ENCODE results near the gene CAST. TPM values are rescaled to one million over a fixed set of nuclear protein-coding genes. Genes with fewer than 3 reads are reported as not detected.
A peak's percentile ranks its signal among the peaks of the same experiment; 100 is the strongest.

Gene CAST
- total RNA-seq, 1 experiment from 2014 or later: 52.3 TPM

- H3K79me2 ChIP-seq (ENCODE audit: insufficient read depth, low read length): no peaks in the 10 kb centered on the region
Measured at GRCh38 chr5:96702503-96703383, 40.6 kb downstream of the CAST start.

More at GRCh38 chr5:96702503-96703383, 40.6 kb downstream of the CAST start:
- Mint-ChIP-seq H3K36me3 (ENCODE audit: insufficient read depth in 1 of 3, low read depth in 3 of 3) (no peaks in the 10 kb centered on the region), H3K9me3 (no peaks in the 10 kb centered on the region), H3K27me3 (ENCODE audit: low read depth) (peaks cover 11% of the 10 kb centered on the region), H3K4me3 (peak overlapping the region; percentile 84 to 86), H3K4me1 (peaks cover 18 to 23% of the 10 kb centered on the region in 2 experiments), H3K27ac (peak overlapping the region; percentile 63 to 94 (median 75); a peak in 5 of 7 replicates)
- Histone ChIP-seq H3K4ac (ENCODE audit: low read depth, low read length) (no peak overlapping the region), H4K5ac (ENCODE audit: insufficient read length, low read depth, low read length) (no peak overlapping the region), H3K79me1 (ENCODE audit: insufficient read depth, low read depth, low read length, poor library complexity, severe bottlenecking) (no peaks in the 10 kb centered on the region), H2BK5ac (ENCODE audit: insufficient read length, low read length) (no peak overlapping the region), H3T11ph (ENCODE audit: low read length) (no peak overlapping the region), H3K27me3 (ENCODE audit: insufficient read depth, low read length) (no peaks in the 10 kb centered on the region), H3K4me1 (ENCODE audit: insufficient read depth, low read length) (peaks cover 3% of the 10 kb centered on the region; the same call in 1 of the 2 replicates), H3K14ac (ENCODE audit: insufficient read depth, low read length) (peak overlapping the region; percentile 87), H2AK5ac (ENCODE audit: insufficient read length, low read length) (no peak overlapping the region), H2BK15ac (ENCODE audit: low read depth, low read length) (no peak overlapping the region), H2BK20ac (ENCODE audit: low read depth, low read length, poor library complexity, severe bottlenecking) (no peak overlapping the region), H4K8ac (replicated peaks; ENCODE audit: insufficient read length, low read depth, low read length) (no peak overlapping the region), H4K91ac (ENCODE audit: insufficient read length, low read depth, low read length) (no peak overlapping the region), H2BK120ac (ENCODE audit: low read depth, low read length, poor library complexity, severe bottlenecking) (no peak overlapping the region), H3K18ac (ENCODE audit: insufficient read length, low read depth, low read length) (peak overlapping the region; percentile 88), H3K4me2 (ENCODE audit: insufficient read depth, insufficient read length, low read length) (peak overlapping the region; percentile 85), H3K27ac (ENCODE audit: insufficient read length, low read depth, low read length) (no peak overlapping the region), H3K23me2 (ENCODE audit: insufficient read length, low read depth, low read length, poor library complexity, severe bottlenecking) (peaks cover 7% of the 10 kb centered on the region), H4K20me1 (ENCODE audit: control insufficient read depth, insufficient read depth, insufficient read length) (no peaks in the 10 kb centered on the region), H2AFZ (ENCODE audit: low read length) (no peak overlapping the region), H3K9me3 (ENCODE audit: control insufficient read depth, low read depth, low read length) (no peaks in the 10 kb centered on the region), H3K56ac (ENCODE audit: insufficient read length, low read depth, low read length) (no peak overlapping the region), H3K23ac (ENCODE audit: insufficient read length, low read depth, low read length) (no peak overlapping the region), H3K9ac (ENCODE audit: extremely low read depth, insufficient read length, low read length) (peak overlapping the region; percentile 53), H2BK12ac (ENCODE audit: insufficient read length, low read depth, low read length) (no peak overlapping the region)
- peak; percentile 74 for DNase-seq
- TF ChIP-seq, protein P1, sequence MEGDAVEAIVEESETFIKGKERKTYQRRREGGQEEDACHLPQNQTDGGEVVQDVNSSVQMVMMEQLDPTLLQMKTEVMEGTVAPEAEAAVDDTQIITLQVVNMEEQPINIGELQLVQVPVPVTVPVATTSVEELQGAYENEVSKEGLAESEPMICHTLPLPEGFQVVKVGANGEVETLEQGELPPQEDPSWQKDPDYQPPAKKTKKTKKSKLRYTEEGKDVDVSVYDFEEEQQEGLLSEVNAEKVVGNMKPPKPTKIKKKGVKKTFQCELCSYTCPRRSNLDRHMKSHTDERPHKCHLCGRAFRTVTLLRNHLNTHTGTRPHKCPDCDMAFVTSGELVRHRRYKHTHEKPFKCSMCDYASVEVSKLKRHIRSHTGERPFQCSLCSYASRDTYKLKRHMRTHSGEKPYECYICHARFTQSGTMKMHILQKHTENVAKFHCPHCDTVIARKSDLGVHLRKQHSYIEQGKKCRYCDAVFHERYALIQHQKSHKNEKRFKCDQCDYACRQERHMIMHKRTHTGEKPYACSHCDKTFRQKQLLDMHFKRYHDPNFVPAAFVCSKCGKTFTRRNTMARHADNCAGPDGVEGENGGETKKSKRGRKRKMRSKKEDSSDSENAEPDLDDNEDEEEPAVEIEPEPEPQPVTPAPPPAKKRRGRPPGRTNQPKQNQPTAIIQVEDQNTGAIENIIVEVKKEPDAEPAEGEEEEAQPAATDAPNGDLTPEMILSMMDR (conservative IDR thresholded peaks at IDR 0.05): no peak
- WGBS (ENCODE audit: extremely low coverage, insufficient read length, low lambda C conversion rate): no CpG with 5 or more reads among the region's 70 CpGs

All from H9 (cell line).